Testis (tissue), 3 donors: ENCODE measurements around the gene SERP2. TPM values are rescaled to one million over a fixed set of nuclear protein-coding genes. Genes with fewer than 3 reads are reported as not detected.

Experiments
- DNase-seq: peaks from one replicate; pipeline ENCODE4 v3.0.0-alpha.2; 2019
- H3K27ac ChIP-seq, 2 donors: fragments of 200-600 bp; sonication (generic); one replicate each; pipeline ENCODE4 v1.5.1; 2019
- H3K27me3 ChIP-seq: fragments of 200-600 bp; sonication (generic); one replicate; pipeline ENCODE4 v1.5.1; 2019
- H3K36me3 ChIP-seq: fragments of 200-600 bp; sonication (generic); one replicate; pipeline ENCODE4 v1.5.1; 2017; ENCODE audit warnings: low read depth; ENCODE audit errors: missing control alignments
- H3K4me1 ChIP-seq: fragments of 200-600 bp; sonication (generic); one replicate; pipeline ENCODE4 v1.5.1; 2019
- H3K4me3 ChIP-seq, 2 donors: fragments of 200-600 bp; sonication (generic); one replicate each; pipeline ENCODE4 v1.5.1; 2017 to 2019
- H3K9me3 ChIP-seq: fragments of 200-600 bp; sonication (generic); one replicate; pipeline ENCODE4 v1.5.1; 2017
- POLR2A ChIP-seq: fragments of 450-650 bp; IDR thresholded peaks from one replicate; pipeline ENCODE4 v1.6.1; 2017; ENCODE audit warnings: antibody characterized with exemption, mild to moderate bottlenecking, moderate library complexity
- WGBS, 2 donors: methylation state at CpG; one replicate each; pipeline ENCODE4 v1.1.5; 2018; 5-methylcytosine and 5-hydroxymethylcytosine counted together
- intact Hi-C: fragments of 100-400 bp; cut with DNase I; formaldehyde crosslinking; loops from one replicate; pipeline ENCODE4 v1.15.1; 2023; ENCODE audit warnings: low total_unique reads
- polyA plus RNA-seq: library from polyadenylated mRNA; stranded (reverse); fragments of 350-450 nt; fragmentation: Illumina TruSeq; extraction: RNeasy Lipid Tissue Mini Kit (QIAGEN cat#74804); gene quantifications from one replicate; pipeline ENCODE4 v1.2.3, GENCODE V29; 2014; ENCODE audit warnings: low read depth, low replicate concordance; ENCODE audit not compliant: insufficient read depth
- total RNA-seq, 2 donors: library from RNA; depleted of rRNA; stranded (reverse); fragments of >200 nt; gene quantifications; one replicate each; pipeline ENCODE4 v1.2.3, GENCODE V29; 2016
- TF ChIP-seq, protein P1 (sequence below), 3 experiments: fragments of 450-650 bp in 2 of 3; fragments of 200-600 bp in 1 of 3; sonication (generic) in 1 of 3; IDR thresholded peaks; one replicate each; pipeline ENCODE4 v1.5.1; 2016 to 2019; ENCODE audit warnings: antibody characterized with exemption in 3 of 3, mild to moderate bottlenecking in 2 of 3, moderate library complexity in 1 of 3

SERP2 gene
- total and polyA plus RNA-seq, 3 donors from 2014 or later, result 23.5 to 59.2 (median 31.4) TPM

DNA sequence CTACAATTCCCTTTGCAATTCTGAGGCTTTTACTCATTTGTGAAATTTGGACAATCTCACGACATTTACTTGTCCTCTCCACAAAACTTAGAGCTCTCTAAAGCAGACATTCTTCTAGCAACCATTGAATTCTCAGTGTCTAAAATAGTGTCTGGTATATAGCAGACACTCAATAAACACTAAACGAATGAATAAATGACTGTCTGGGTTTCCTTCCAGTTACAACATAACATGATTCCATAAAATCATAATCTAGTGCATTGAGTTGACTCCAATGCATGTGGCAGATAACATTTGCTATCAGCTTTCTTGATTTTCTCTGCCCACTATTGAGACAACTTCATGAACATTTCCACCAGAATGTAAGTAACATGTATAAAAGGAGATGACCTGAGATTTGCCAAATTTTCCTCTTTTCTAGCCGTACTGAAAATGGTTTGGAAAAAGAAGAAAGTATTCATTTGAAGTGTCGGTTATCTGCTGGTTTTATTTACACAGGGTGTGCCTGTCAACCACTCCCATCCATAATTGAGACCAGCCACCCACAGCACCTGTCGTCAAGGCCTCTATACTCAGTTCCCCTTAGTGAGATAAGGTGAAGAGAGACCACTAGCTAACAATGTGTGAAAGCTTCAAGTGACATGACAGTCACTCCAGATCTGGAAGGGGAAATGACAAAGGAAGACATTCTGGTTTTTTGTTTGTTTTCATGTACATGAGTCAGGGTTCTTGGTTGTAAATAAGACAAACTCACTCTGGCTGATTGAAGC, 4.8 kb upstream of the SERP2 start:
- Histone ChIP-seq H3K27ac (no peak overlapping the region), H3K27me3 (no peaks in the 10 kb centered on the region), H3K4me3 (no peak overlapping the region), H3K4me1 (peaks cover 6% of the 10 kb centered on the region), H3K9me3 (no peaks in the 10 kb centered on the region), H3K36me3 (no peaks in the 10 kb centered on the region)
- intact Hi-C loops, result no loop called here
- no peak for DNase-seq
- 79 to 87% methylated on average over 5 of the region's 5 CpGs for WGBS, 2 donors
- TF ChIP-seq, protein P1, sequence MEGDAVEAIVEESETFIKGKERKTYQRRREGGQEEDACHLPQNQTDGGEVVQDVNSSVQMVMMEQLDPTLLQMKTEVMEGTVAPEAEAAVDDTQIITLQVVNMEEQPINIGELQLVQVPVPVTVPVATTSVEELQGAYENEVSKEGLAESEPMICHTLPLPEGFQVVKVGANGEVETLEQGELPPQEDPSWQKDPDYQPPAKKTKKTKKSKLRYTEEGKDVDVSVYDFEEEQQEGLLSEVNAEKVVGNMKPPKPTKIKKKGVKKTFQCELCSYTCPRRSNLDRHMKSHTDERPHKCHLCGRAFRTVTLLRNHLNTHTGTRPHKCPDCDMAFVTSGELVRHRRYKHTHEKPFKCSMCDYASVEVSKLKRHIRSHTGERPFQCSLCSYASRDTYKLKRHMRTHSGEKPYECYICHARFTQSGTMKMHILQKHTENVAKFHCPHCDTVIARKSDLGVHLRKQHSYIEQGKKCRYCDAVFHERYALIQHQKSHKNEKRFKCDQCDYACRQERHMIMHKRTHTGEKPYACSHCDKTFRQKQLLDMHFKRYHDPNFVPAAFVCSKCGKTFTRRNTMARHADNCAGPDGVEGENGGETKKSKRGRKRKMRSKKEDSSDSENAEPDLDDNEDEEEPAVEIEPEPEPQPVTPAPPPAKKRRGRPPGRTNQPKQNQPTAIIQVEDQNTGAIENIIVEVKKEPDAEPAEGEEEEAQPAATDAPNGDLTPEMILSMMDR (IDR thresholded peaks at IDR 0.05), result no peak
- TF ChIP-seq POLR2A, result no peak

DNA sequence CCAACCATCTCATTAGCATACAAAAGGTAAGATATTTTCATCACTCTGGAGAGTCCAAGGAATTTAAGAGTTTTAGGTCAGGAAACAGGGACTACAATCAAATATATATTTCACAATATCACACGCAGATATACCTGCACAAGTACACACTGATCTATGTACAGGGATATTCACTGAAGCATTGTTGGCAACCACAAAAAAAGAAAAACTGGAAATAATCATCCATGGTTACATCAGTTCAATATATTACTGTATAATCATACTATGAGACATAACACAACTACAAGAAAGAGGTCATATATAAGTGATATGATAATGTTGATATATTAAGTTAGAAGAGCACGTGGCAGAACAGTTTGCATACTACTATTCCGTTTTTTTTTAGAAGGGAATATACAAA, 2.2 kb upstream of the SERP2 start:
- no peak for TF ChIP-seq POLR2A
- TF ChIP-seq, protein P1 (IDR thresholded peaks at IDR 0.05), result no peak
- H3K27me3 ChIP-seq, result no peaks in the 10 kb centered on the region
- no peak overlapping the region for H3K27ac ChIP-seq
- WGBS, 2 donors, result 86% methylated on average over 3 of the region's 3 CpGs
- DNase-seq, result no peak
- no peak overlapping the region for H3K4me3 ChIP-seq
- intact Hi-C loops, result no loop called here
- H3K36me3 ChIP-seq, result no peaks in the 10 kb centered on the region
- H3K4me1 ChIP-seq, result peaks cover 6% of the 10 kb centered on the region
- H3K9me3 ChIP-seq, result no peaks in the 10 kb centered on the region

DNA sequence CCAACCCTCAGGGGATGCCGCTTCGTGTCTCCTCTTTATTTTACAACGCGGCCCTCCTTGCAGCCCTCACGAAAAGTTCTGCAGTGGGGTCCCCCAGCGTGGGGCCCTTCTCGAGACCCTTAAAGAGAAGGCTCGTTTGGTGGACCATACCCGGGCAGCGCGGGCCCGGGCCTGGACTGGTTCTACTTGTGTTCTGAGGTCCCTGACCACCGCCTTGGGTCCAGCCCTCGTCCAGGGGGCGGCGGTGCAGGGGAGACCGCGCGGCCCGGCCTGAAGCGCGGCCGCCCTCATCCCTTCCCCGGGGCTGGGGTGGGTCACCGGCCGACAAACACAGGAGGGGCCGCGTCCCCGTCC, 400 bp upstream of the SERP2 start:
- TF ChIP-seq POLR2A, result no peak
- TF ChIP-seq, protein P1 (IDR thresholded peaks at IDR 0.05), result no peak
- WGBS, 2 donors, result 14 to 42% methylated on average over 6 to 26 of the region's 29 CpGs
- no peak for DNase-seq
- Histone ChIP-seq H3K36me3 (no peaks in the 10 kb centered on the region), H3K27me3 (no peaks in the 10 kb centered on the region), H3K4me3 (peak overlapping the region; percentile 72 to 78), H3K4me1 (peaks cover 6% of the 10 kb centered on the region), H3K9me3 (no peaks in the 10 kb centered on the region), H3K27ac (peak overlapping the region; percentile 23 to 51)
- intact Hi-C loops, result no loop called here

DNA sequence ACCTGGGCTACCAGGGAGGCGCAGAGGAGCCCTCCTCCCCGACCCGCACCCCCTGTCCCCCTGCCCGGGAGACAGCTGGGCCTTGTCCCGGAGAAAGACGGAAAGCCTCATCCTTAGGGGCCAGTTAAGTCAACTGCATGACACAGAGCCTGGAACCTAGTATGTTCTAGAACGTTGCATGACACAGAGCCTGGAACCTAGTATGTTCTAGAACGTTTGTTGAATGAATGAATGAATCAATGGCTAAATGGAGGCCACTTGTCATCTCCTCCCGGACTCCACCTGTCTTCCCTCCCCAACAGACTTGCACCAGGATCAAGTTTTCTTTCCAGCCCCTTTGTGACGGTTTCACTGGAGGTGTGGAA, 706 bp downstream of the SERP2 start:
- no peak for DNase-seq
- Histone ChIP-seq H3K36me3 (no peaks in the 10 kb centered on the region), H3K4me1 (peaks cover 6% of the 10 kb centered on the region), H3K4me3 (peak overlapping the region; percentile 72 to 78), H3K9me3 (no peaks in the 10 kb centered on the region), H3K27me3 (no peaks in the 10 kb centered on the region), H3K27ac (peak overlapping the region; percentile 23 to 51)
- WGBS, 2 donors, result 27 to 62% methylated on average over 4 to 10 of the region's 10 CpGs
- intact Hi-C loops, result no loop called here
- TF ChIP-seq, protein P1 (IDR thresholded peaks at IDR 0.05), result no peak
- TF ChIP-seq POLR2A, result no peak

DNA sequence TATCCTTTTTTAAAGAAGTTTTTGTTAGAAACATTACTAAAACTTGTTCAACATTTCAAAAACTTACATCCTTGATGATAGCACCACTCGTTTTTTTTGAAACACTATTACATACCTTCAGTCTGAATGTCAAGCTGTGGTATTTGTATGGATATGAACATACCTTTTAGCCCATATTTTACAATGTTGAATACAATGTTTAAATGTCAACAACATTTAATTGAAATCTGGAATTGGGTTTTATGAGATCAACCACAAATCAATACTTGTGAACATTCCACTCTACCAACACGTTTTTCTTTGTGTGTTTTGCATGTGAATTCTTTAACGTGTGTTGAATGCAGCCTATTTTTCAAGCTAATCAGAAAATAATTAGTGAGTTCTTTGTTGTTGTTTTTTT, 4.7 kb downstream of the SERP2 start:
- no peaks in the 10 kb centered on the region for H3K36me3 ChIP-seq
- no peaks in the 10 kb centered on the region for H3K9me3 ChIP-seq
- DNase-seq, result no peak
- H3K4me3 ChIP-seq, result no peak overlapping the region
- TF ChIP-seq, protein P1 (IDR thresholded peaks at IDR 0.05), result no peak
- TF ChIP-seq POLR2A, result no peak
- peaks cover 10% of the 10 kb centered on the region for H3K4me1 ChIP-seq
- H3K27me3 ChIP-seq, result no peaks in the 10 kb centered on the region
- intact Hi-C loops, result no loop called here
- H3K27ac ChIP-seq, result no peak overlapping the region
- 81 to 83% methylated on average over 3 of the region's 3 CpGs for WGBS, 2 donors
